ENCODE results near the gene C6. TPM values are rescaled to one million over a fixed set of nuclear protein-coding genes. Genes with fewer than 3 reads are reported as not detected.

C6 gene
- total and polyA plus RNA-seq, 2 of the 13 experiments (the other 11 are each of a cell fraction or from before 2014, with no cell fraction given): 0.28 to 4.7 TPM

- intact Hi-C loops (cut with micrococcal nuclease; ENCODE audit: unreplicated experiment) (loop anchor here (10.0 kb wide), 1 partner anchor 449 kb away; no protein-coding TSS in a partner anchor), in situ Hi-C loops (cut with HindIII; ENCODE audit: extremely low pct_ligation_motif_present, low pct_unique_long_range_greater_than_20kb) (no loop called here)
- POLR2A ChIA-PET: no interaction called here
- H3K4me1 ChIP-seq (ENCODE audit: insufficient read depth, low read length): peaks cover 29% of the 10 kb centered on the region
- ATAC-seq (no peak), FAIRE-seq (no peak), DNase-seq (ENCODE audit: low spot score) (no peak)
- CTCF ChIA-PET (ENCODE audit: low intra/inter-chr PET ratio, low total read pairs): no interaction called here
- no peak overlapping the region for H3K27ac ChIP-seq (ENCODE audit: extremely low read length, insufficient read depth, low read length)
- H3K9ac ChIP-seq (ENCODE audit: insufficient read depth, low read depth, low read length): no peak overlapping the region
- H3K4me3 ChIP-seq (replicated peaks in 1 of 3; ENCODE audit: insufficient read depth in 1 of 3, low read depth in 2 of 3, low read length in 3 of 3): no peak overlapping the region
- no peaks in the 10 kb centered on the region for H3K79me2 ChIP-seq (ENCODE audit: insufficient read depth, low read length)
- H3K4me2 ChIP-seq (ENCODE audit: low read depth, low read length): no peak overlapping the region
- no peak overlapping the region for H2AFZ ChIP-seq (ENCODE audit: low read length)
- no TSS peak for BruUV-seq (replicated peaks)
- no peaks in the 10 kb centered on the region for H3K27me3 ChIP-seq (ENCODE audit: control insufficient read depth in 1 of 2, insufficient read depth in 2 of 2, low read length in 2 of 2)
- no peaks in the 10 kb centered on the region for H4K20me1 ChIP-seq (ENCODE audit: insufficient read depth, low read length)
- 94% methylated on average over 1 of the region's 1 CpG for WGBS (ENCODE audit: low lambda C conversion rate)
- H3K36me3 ChIP-seq (replicated peaks in 1 of 2; ENCODE audit: control insufficient read depth in 1 of 2, insufficient read depth in 2 of 2, low read length in 2 of 2): no peaks in the 10 kb centered on the region
- no peaks in the 10 kb centered on the region for H3K9me3 ChIP-seq (ENCODE audit: low read length)
- TF ChIP-seq ZNF253 (CRISPR knock-in tag; IDR thresholded peaks at IDR 0.05; ENCODE audit: borderline replicate concordance) (no peak), PRPF4 (IDR thresholded peaks at IDR 0.05; ENCODE audit: low read depth, low read length, poor library complexity, severe bottlenecking) (no peak), KDM1A (CRISPR knock-in tag; IDR thresholded peaks at IDR 0.05) (no peak), MEIS2 (CRISPR knock-in tag; IDR thresholded peaks at IDR 0.05) (no peak), HNF1B (CRISPR knock-in tag; IDR thresholded peaks at IDR 0.05) (no peak), POLR2A (IDR thresholded peaks at IDR 0.05; ENCODE audit: insufficient read depth in 1 of 2, low read depth in 2 of 2, low read length in 2 of 2) (no peak), NR1H2 (CRISPR knock-in tag; IDR thresholded peaks at IDR 0.05; ENCODE audit: borderline replicate concordance, low read depth) (no peak), ZNF790 (CRISPR knock-in tag; IDR thresholded peaks at IDR 0.05; ENCODE audit: borderline replicate concordance) (no peak), ZC3H13 (CRISPR knock-in tag; IDR thresholded peaks at IDR 0.05) (no peak), ZNF703 (CRISPR knock-in tag; IDR thresholded peaks at IDR 0.05; ENCODE audit: borderline replicate concordance) (no peak), PAF1 (CRISPR knock-in tag; IDR thresholded peaks at IDR 0.05) (no peak)
- TF ChIP-seq, protein P1, sequence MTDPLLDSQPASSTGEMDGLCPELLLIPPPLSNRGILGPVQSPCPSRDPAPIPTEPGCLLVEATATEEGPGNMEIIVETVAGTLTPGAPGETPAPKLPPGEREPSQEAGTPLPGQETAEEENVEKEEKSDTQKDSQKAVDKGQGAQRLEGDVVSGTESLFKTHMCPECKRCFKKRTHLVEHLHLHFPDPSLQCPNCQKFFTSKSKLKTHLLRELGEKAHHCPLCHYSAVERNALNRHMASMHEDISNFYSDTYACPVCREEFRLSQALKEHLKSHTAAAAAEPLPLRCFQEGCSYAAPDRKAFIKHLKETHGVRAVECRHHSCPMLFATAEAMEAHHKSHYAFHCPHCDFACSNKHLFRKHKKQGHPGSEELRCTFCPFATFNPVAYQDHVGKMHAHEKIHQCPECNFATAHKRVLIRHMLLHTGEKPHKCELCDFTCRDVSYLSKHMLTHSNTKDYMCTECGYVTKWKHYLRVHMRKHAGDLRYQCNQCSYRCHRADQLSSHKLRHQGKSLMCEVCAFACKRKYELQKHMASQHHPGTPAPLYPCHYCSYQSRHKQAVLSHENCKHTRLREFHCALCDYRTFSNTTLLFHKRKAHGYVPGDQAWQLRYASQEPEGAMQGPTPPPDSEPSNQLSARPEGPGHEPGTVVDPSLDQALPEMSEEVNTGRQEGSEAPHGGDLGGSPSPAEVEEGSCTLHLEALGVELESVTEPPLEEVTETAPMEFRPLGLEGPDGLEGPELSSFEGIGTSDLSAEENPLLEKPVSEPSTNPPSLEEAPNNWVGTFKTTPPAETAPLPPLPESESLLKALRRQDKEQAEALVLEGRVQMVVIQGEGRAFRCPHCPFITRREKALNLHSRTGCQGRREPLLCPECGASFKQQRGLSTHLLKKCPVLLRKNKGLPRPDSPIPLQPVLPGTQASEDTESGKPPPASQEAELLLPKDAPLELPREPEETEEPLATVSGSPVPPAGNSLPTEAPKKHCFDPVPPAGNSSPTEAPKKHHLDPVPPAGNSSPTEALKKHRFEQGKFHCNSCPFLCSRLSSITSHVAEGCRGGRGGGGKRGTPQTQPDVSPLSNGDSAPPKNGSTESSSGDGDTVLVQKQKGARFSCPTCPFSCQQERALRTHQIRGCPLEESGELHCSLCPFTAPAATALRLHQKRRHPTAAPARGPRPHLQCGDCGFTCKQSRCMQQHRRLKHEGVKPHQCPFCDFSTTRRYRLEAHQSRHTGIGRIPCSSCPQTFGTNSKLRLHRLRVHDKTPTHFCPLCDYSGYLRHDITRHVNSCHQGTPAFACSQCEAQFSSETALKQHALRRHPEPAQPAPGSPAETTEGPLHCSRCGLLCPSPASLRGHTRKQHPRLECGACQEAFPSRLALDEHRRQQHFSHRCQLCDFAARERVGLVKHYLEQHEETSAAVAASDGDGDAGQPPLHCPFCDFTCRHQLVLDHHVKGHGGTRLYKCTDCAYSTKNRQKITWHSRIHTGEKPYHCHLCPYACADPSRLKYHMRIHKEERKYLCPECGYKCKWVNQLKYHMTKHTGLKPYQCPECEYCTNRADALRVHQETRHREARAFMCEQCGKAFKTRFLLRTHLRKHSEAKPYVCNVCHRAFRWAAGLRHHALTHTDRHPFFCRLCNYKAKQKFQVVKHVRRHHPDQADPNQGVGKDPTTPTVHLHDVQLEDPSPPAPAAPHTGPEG (CRISPR knock-in tag; IDR thresholded peaks at IDR 0.05): no peak
- TF ChIP-seq, protein P2, sequence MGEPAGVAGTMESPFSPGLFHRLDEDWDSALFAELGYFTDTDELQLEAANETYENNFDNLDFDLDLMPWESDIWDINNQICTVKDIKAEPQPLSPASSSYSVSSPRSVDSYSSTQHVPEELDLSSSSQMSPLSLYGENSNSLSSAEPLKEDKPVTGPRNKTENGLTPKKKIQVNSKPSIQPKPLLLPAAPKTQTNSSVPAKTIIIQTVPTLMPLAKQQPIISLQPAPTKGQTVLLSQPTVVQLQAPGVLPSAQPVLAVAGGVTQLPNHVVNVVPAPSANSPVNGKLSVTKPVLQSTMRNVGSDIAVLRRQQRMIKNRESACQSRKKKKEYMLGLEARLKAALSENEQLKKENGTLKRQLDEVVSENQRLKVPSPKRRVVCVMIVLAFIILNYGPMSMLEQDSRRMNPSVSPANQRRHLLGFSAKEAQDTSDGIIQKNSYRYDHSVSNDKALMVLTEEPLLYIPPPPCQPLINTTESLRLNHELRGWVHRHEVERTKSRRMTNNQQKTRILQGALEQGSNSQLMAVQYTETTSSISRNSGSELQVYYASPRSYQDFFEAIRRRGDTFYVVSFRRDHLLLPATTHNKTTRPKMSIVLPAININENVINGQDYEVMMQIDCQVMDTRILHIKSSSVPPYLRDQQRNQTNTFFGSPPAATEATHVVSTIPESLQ (CRISPR knock-in tag; conservative IDR thresholded peaks at IDR 0.05): no peak
- TF ChIP-seq, protein P3, sequence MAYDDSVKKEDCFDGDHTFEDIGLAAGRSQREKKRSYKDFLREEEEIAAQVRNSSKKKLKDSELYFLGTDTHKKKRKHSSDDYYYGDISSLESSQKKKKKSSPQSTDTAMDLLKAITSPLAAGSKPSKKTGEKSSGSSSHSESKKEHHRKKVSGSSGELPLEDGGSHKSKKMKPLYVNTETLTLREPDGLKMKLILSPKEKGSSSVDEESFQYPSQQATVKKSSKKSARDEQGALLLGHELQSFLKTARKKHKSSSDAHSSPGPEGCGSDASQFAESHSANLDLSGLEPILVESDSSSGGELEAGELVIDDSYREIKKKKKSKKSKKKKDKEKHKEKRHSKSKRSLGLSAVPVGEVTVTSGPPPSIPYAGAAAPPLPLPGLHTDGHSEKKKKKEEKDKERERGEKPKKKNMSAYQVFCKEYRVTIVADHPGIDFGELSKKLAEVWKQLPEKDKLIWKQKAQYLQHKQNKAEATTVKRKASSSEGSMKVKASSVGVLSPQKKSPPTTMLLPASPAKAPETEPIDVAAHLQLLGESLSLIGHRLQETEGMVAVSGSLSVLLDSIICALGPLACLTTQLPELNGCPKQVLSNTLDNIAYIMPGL (CRISPR knock-in tag; IDR thresholded peaks at IDR 0.05; ENCODE audit: borderline replicate concordance in 1 of 2, low read depth in 1 of 2): no peak
Measured at GRCh38 chr5:41186143-41186542, 27.2 kb downstream of the C6 start.

All from HepG2 (cell line).